GM19193 (cell line): ENCODE data around the gene TNK2.

Source experiments
- POLR2A ChIP-seq: IDR thresholded peaks from 4 replicates; pipeline ENCODE4 v1.6.1; 2011; ENCODE audit not compliant: insufficient read depth, insufficient read length; ENCODE audit errors: extremely low read depth

The TNK2 gene

GRCh38 chr3:195823280-195823679 is 85.1 kb downstream of the TNK2 start:
- TF ChIP-seq POLR2A = no peak

GRCh38 chr3:195822131-195822696 is 86.1 kb downstream of the TNK2 start:
- no peak for TF ChIP-seq POLR2A

- TF ChIP-seq POLR2A = no peak
These were observed 86.8 kb downstream of the TNK2 start for GRCh38 chr3:195821403-195822130.

- TF ChIP-seq POLR2A = no peak
These were observed 87.5 kb downstream of the TNK2 start for GRCh38 chr3:195820901-195821300.

DNA sequence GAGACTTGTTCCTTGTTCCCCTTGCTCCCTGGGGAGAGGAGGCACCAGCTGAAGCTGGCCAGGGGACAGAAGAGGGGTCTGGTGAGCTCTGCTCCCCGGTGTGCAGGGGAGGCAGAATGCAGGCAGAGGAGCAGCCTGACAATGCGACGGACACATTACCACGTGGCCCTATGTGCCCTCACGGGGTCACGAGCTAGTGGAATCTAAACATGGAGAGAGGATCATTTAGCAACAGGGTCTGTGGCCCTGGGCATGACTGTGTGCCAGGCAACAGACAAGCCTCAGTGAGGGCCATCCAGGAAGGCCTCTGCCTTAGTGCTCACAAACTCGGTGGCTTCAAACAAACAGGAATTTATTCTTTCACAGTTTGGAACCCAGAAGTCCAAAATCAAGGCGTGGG is 88.2 kb downstream of the TNK2 start:
- TF ChIP-seq POLR2A = no peak

- TF ChIP-seq POLR2A = no peak
These were observed 90.0 kb downstream of the TNK2 start for GRCh38 chr3:195818301-195818700.

DNA sequence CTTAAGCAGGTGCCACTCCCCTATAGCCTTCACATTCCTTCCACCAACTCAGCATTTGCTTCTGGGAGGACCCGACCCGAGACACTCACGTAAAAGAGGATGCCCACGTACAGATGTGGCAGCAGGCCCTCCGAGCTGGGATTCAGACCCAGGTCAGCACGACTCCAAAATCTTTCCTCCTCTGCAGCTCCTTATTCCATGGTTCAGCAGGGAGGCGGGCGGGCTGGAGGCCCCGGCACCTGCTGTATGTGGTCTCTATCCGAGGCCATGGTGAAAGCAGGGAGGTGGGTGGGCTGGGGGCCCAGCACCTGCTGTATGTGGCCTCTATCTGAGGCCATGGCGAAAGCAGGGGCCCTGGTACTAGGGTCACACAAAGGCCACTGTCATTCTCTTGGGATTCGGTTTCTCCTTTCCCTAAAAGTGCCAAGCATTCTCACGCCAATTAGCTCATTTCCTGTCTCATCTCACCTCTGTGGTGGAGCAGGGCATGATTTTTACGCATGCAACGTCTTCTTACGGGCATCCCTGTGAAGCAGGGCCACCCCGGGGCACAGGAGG is 90.7 kb downstream of the TNK2 start:
- TF ChIP-seq POLR2A = no peak

- TF ChIP-seq POLR2A = no peak
These were observed 93.1 kb downstream of the TNK2 start for GRCh38 chr3:195815169-195815771.

- TF ChIP-seq POLR2A = no peak
These were observed 94.3 kb downstream of the TNK2 start for GRCh38 chr3:195813916-195814640.
